HepG2 (cell line): Measurements from ENCODE around the gene PKMYT1. TPM values are rescaled to one million over a fixed set of nuclear protein-coding genes. Genes with fewer than 3 reads are reported as not detected.

Experiments
- BCLAF1 ChIP-seq: fragments of 450-650 bp; IDR thresholded peaks from 2 replicates; pipeline ENCODE4 v1.6.1; 2017; ENCODE audit warnings: mild to moderate bottlenecking
- BORCS8-MEF2B ChIP-seq: sonication (generic); formaldehyde crosslinking; IDR thresholded peaks from 2 replicates; pipeline ENCODE4 v1.8.0; 2022; ENCODE audit warnings: mild to moderate bottlenecking, missing genetic modification reagents
- FOSL1 ChIP-seq: sonication (generic); formaldehyde crosslinking; IDR thresholded peaks from 2 replicates; pipeline ENCODE4 v1.9.0; 2021; ENCODE audit warnings: missing genetic modification reagents, borderline replicate concordance
- GABPB1 ChIP-seq: IDR thresholded peaks from 2 replicates; pipeline ENCODE4 v1.6.1; 2016; ENCODE audit warnings: mild to moderate bottlenecking, missing genetic modification reagents, moderate library complexity, missing compliant biosample characterization
- HES4 ChIP-seq: sonication (generic); formaldehyde crosslinking; IDR thresholded peaks from 2 replicates; pipeline ENCODE4 v1.9.0; 2021; ENCODE audit warnings: mild to moderate bottlenecking, missing genetic modification reagents, borderline replicate concordance
- IRF2 ChIP-seq: IDR thresholded peaks from 2 replicates; pipeline ENCODE4 v1.6.1; 2018; ENCODE audit warnings: missing genetic modification reagents, missing compliant biosample characterization
- MAX ChIP-seq: IDR thresholded peaks from 2 replicates; pipeline ENCODE4 v1.6.1; 2012; ENCODE audit warnings: inconsistent platforms
- MXD1 ChIP-seq: sonication (generic); formaldehyde crosslinking; IDR thresholded peaks from 2 replicates; pipeline ENCODE4 v1.4.0; 2020; ENCODE audit warnings: mild to moderate bottlenecking, missing genetic modification reagents
- PRDM10 ChIP-seq: sonication (generic); formaldehyde crosslinking; IDR thresholded peaks from 2 replicates; pipeline ENCODE4 v1.4.0; 2020; ENCODE audit warnings: low read depth, missing genetic modification reagents
- SRY ChIP-seq: sonication (generic); formaldehyde crosslinking; IDR thresholded peaks from 2 replicates; pipeline ENCODE4 v1.8.0; 2022; ENCODE audit warnings: mild to moderate bottlenecking, missing genetic modification reagents
- TMF1 ChIP-seq: sonication (generic); formaldehyde crosslinking; IDR thresholded peaks from 2 replicates; pipeline ENCODE4 v1.8.1; 2022; ENCODE audit warnings: low read depth, missing genetic modification reagents
- TRIM24 ChIP-seq: sonication (generic); formaldehyde crosslinking; IDR thresholded peaks from 2 replicates; pipeline ENCODE4 v1.8.0; 2022; ENCODE audit warnings: mild to moderate bottlenecking, missing genetic modification reagents
- YEATS2 ChIP-seq: sonication (generic); formaldehyde crosslinking; IDR thresholded peaks from 2 replicates; pipeline ENCODE4 v1.4.0; 2020; ENCODE audit warnings: missing genetic modification reagents, borderline replicate concordance
- ZFP37 ChIP-seq: sonication (generic); formaldehyde crosslinking; IDR thresholded peaks from 2 replicates; pipeline ENCODE4 v1.4.0; 2020; ENCODE audit warnings: missing genetic modification reagents, borderline replicate concordance
- ZFP82 ChIP-seq: sonication (generic); formaldehyde crosslinking; IDR thresholded peaks from 2 replicates; pipeline ENCODE4 v1.5.1; 2020; ENCODE audit warnings: mild to moderate bottlenecking, missing genetic modification reagents, borderline replicate concordance
- ZFP90 ChIP-seq: sonication (generic); formaldehyde crosslinking; IDR thresholded peaks from 2 replicates; pipeline ENCODE4 v1.8.0; 2022; ENCODE audit warnings: missing genetic modification reagents, mild to moderate bottlenecking, inconsistent platforms, borderline replicate concordance
- ZNF3 ChIP-seq: IDR thresholded peaks from 2 replicates; pipeline ENCODE4 v1.7.0; 2017; ENCODE audit warnings: inconsistent platforms
- ZNF326 ChIP-seq: sonication (generic); formaldehyde crosslinking; IDR thresholded peaks from 2 replicates; pipeline ENCODE4 v1.4.0; 2020; ENCODE audit warnings: missing genetic modification reagents, borderline replicate concordance
- ZNF562 ChIP-seq: sonication (generic); formaldehyde crosslinking; IDR thresholded peaks from 2 replicates; pipeline ENCODE4 v1.8.0; 2022; ENCODE audit warnings: missing genetic modification reagents, borderline replicate concordance
- ZNF724P ChIP-seq: sonication (generic); formaldehyde crosslinking; IDR thresholded peaks from 2 replicates; pipeline ENCODE4 v1.8.0; 2022; ENCODE audit warnings: missing genetic modification reagents, borderline replicate concordance
- ZNF83 ChIP-seq: sonication (generic); formaldehyde crosslinking; IDR thresholded peaks from 2 replicates; pipeline ENCODE4 v1.4.0; 2020; ENCODE audit warnings: missing genetic modification reagents, mild to moderate bottlenecking, borderline replicate concordance
- polyA plus RNA-seq, 8 experiments: library from polyadenylated mRNA; depleted of rRNA in 3 of 8; stranded (reverse) in 7 of 8; unstranded in 1 of 8; fragments of >200 nt; fragmentation: Illumina TruSeq in 4 of 8; extraction: Trizol in 4 of 8; gene quantifications; 2 replicates each; pipeline versions ENCODE4 v1.2.1 to v1.2.3, GENCODE V29; 2011 to 2016; ENCODE audit warnings: low read depth in 4 of 8, missing spikeins in 1 of 8, mixed read lengths in 1 of 8; ENCODE audit not compliant: insufficient read depth in 1 of 8
- total RNA-seq, 5 experiments: library from RNA; depleted of rRNA; stranded (reverse); fragments of >200 nt; fragmentation: Illumina TruSeq; extraction: Trizol; gene quantifications; 2 replicates each; pipeline ENCODE4 v1.2.3, GENCODE V29; 2016; ENCODE audit warnings: low read depth in 1 of 5

PKMYT1 gene
- total and polyA plus RNA-seq, 2 of the 13 experiments (the other 11 are each of a cell fraction or from before 2014, with no cell fraction given) = 7.0 to 27.8 TPM

- TF ChIP-seq FOSL1 (CRISPR knock-in tag) (no peak), PRDM10 (CRISPR knock-in tag) (peak; percentile 42; the same call in 1 of the 2 replicates), ZNF326 (peak; percentile 83; the same call in 1 of the 2 replicates), ZNF724P (CRISPR knock-in tag) (no peak), YEATS2 (CRISPR knock-in tag) (peak; percentile 73; the same call in 1 of the 2 replicates), ZNF83 (0 out of 2 replicates have a peak, but pooled peaks have one; percentile 51), TMF1 (CRISPR knock-in tag) (peak; percentile 70; the same call in 1 of the 2 replicates), ZFP37 (CRISPR knock-in tag) (0 out of 2 replicates have a peak, but pooled peaks have one; percentile 8), ZNF3 (CRISPR knock-in tag) (no peak), HES4 (CRISPR knock-in tag) (peak; percentile 58; the same call in 1 of the 2 replicates), MAX (peak; percentile 86), TRIM24 (CRISPR knock-in tag) (no peak), MXD1 (CRISPR knock-in tag) (peak; percentile 24; the same call in 1 of the 2 replicates), BORCS8-MEF2B (CRISPR knock-in tag) (peak; percentile 94), SRY (CRISPR knock-in tag) (peak; percentile 79), ZFP82 (0 out of 2 replicates have a peak, but pooled peaks have one; percentile 23), BCLAF1 (no peak), ZFP90 (CRISPR knock-in tag) (no peak), ZNF562 (CRISPR knock-in tag) (no peak; the same call in 1 of the 2 replicates), GABPB1 (CRISPR knock-in tag) (peak; percentile 95), IRF2 (CRISPR knock-in tag) (peak; percentile 96)
These were observed 43.6 kb upstream of the PKMYT1 start, which contains the start of the genes HCFC1R1 and THOC6 (continued) for GRCh38 chr16:3023669-3024478.
